HG03378 (cell line): ENCODE results near the gene GUF1.
A peak's percentile ranks its signal among the peaks of the same experiment; 100 is the strongest.
"Not testable (repeated sequence)": the region's sequence is repeated elsewhere in the genome, so short reads cannot be mapped to it uniquely, and the experiment has no call there.

Experiments used
- ATAC-seq: cut with Tn5 transposase; IDR thresholded peaks from one replicate; pipeline ENCODE4 v1.9.1; 2021; ENCODE audit warnings: mild to moderate bottlenecking, moderate library complexity; ENCODE audit not compliant: unreplicated experiment

Gene GUF1

GRCh38 chr4:44700427-44700826, 22.2 kb downstream of the GUF1 start:
- ATAC-seq = no peak

- ATAC-seq = no peak
Observed at GRCh38 chr4:44701037-44701436, 22.8 kb downstream of the GUF1 start.

- no peak for ATAC-seq
Observed at GRCh38 chr4:44704673-44705072, 26.5 kb downstream of the GUF1 start.

- ATAC-seq = no peak
Observed at GRCh38 chr4:44713125-44713524, 34.9 kb downstream of the GUF1 start.

GRCh38 chr4:44716597-44716996, 38.4 kb downstream of the GUF1 start:
- no peak for ATAC-seq

- ATAC-seq = no peak
Observed at GRCh38 chr4:44720371-44720770, 42.2 kb downstream of the GUF1 start.

- ATAC-seq = no peak
Observed at GRCh38 chr4:44722001-44722400, 43.8 kb downstream of the GUF1 start.

GRCh38 chr4:44725166-44725565, 46.9 kb downstream of the GUF1 start:
- ATAC-seq = no peak

- peak; percentile 3 for ATAC-seq
Observed at GRCh38 chr4:44725726-44726037, 47.5 kb downstream of the GUF1 start.

GRCh38 chr4:44726038-44726871, 48.0 kb downstream of the GUF1 start, which contains the start of gene GNPDA2:
TSS of gene GNPDA2 (minus strand) at chr4:44726556. CDS start at chr4:44722207, 4,349 bp downstream.
- ATAC-seq = peak; percentile 80

- no peak for ATAC-seq
Observed at GRCh38 chr4:44727471-44727870, 49.3 kb downstream of the GUF1 start.

GRCh38 chr4:44728694-44729093, 50.5 kb downstream of the GUF1 start:
- ATAC-seq = not testable (repeated sequence)

GRCh38 chr4:44736900-44737299, 58.7 kb downstream of the GUF1 start:
- no peak for ATAC-seq

- peak; percentile 88 for ATAC-seq
Observed at GRCh38 chr4:44738615-44739014, 60.4 kb downstream of the GUF1 start.

- ATAC-seq = no peak
Observed at GRCh38 chr4:44740201-44740600, 62.0 kb downstream of the GUF1 start.
